K562 (cell line): ENCODE data around the gene TBX1. TPM values are rescaled to one million over a fixed set of nuclear protein-coding genes. Genes with fewer than 3 reads are reported as not detected.

Source experiments
- ARID3A ChIP-seq: IDR thresholded peaks from 2 replicates; pipeline ENCODE4 v1.6.1; 2012; ENCODE audit warnings: low read depth, low read length, improper control_type of control experiment, borderline replicate concordance
- CTCF ChIP-seq, 3 experiments: IDR thresholded peaks in 2 of 3; conservative IDR thresholded peaks in 1 of 3; 2 replicates each; pipeline ENCODE4 v1.5.1; 2011 to 2012; ENCODE audit warnings: low read length in 3 of 3, mild to moderate bottlenecking in 3 of 3, control low read depth in 2 of 3, improper control_type of control experiment in 1 of 3, inconsistent platforms in 1 of 3, low read depth in 1 of 3, mixed read lengths in 1 of 3, moderate library complexity in 1 of 3; ENCODE audit not compliant: insufficient read depth in 2 of 3
- HNRNPL ChIP-seq: fragments of 200-400 bp; formaldehyde crosslinking; IDR thresholded peaks from 2 replicates; pipeline ENCODE4 v1.6.1; 2017; ENCODE audit warnings: low read depth, mild to moderate bottlenecking, low read length
- ILF3 ChIP-seq: fragments of 450-650 bp; IDR thresholded peaks from 2 replicates; pipeline ENCODE4 v1.6.1; 2018; ENCODE audit warnings: antibody characterized with exemption, mild to moderate bottlenecking, moderate library complexity, borderline replicate concordance
- MXI1 ChIP-seq: IDR thresholded peaks from 2 replicates; pipeline ENCODE4 v1.6.1; 2011; ENCODE audit warnings: low read depth, mild to moderate bottlenecking, improper control_type of control experiment, low read length
- NFIC ChIP-seq: fragments of 450-650 bp; IDR thresholded peaks from 2 replicates; pipeline ENCODE4 v1.6.1; 2017; ENCODE audit warnings: mild to moderate bottlenecking, inconsistent platforms
- NR2C2 ChIP-seq, 2 experiments: fragments of 200-800 bp in 1 of 2; sonication (Bioruptor generic) in 1 of 2; sonication (generic) in 1 of 2; formaldehyde crosslinking in 1 of 2; IDR thresholded peaks; 2 replicates each; pipeline versions ENCODE4 v1.6.1 to v1.8.0; 2016 to 2022; ENCODE audit warnings: mild to moderate bottlenecking in 1 of 2, missing compliant biosample characterization in 1 of 2, missing genetic modification characterization in 1 of 2, missing genetic modification reagents in 1 of 2
- OTX1 ChIP-seq: fragments of 450-650 bp; formaldehyde crosslinking; IDR thresholded peaks from 2 replicates; pipeline ENCODE4 v1.4.0; 2022; ENCODE audit warnings: mild to moderate bottlenecking
- PHF8 ChIP-seq: fragments of 200-600 bp; sonication (generic); IDR thresholded peaks from 2 replicates; pipeline ENCODE4 v1.6.1; 2012; ENCODE audit warnings: mixed run types, mild to moderate bottlenecking, inconsistent platforms, low read length, moderate library complexity, borderline replicate concordance
- RBM22 ChIP-seq: fragments of 200-400 bp; formaldehyde crosslinking; IDR thresholded peaks from 2 replicates; pipeline ENCODE4 v1.6.1; 2018; ENCODE audit warnings: low read length, low read depth; ENCODE audit not compliant: poor library complexity, severe bottlenecking
- SMC3 ChIP-seq: conservative IDR thresholded peaks from 2 replicates; pipeline ENCODE4 v1.6.1; 2011; ENCODE audit warnings: low read depth, low read length, improper control_type of control experiment; ENCODE audit not compliant: insufficient read depth
- SP2 ChIP-seq: IDR thresholded peaks from 2 replicates; pipeline ENCODE4 v1.6.1; 2011; ENCODE audit warnings: mild to moderate bottlenecking, low read depth, low read length, moderate library complexity; ENCODE audit not compliant: poor library complexity, severe bottlenecking; ENCODE audit errors: extremely low read depth
- TEAD4 ChIP-seq, 2 experiments: sonication (generic) in 1 of 2; formaldehyde crosslinking in 1 of 2; IDR thresholded peaks; 2 replicates each; pipeline versions ENCODE4 v1.6.1 to v1.8.0; 2012 to 2022; ENCODE audit warnings: borderline replicate concordance in 1 of 2, inconsistent platforms in 1 of 2, low read length in 1 of 2, mild to moderate bottlenecking in 1 of 2, missing genetic modification reagents in 1 of 2
- TOE1 ChIP-seq, 2 experiments: fragments of 450-650 bp in 1 of 2; sonication (generic) in 1 of 2; formaldehyde crosslinking in 1 of 2; IDR thresholded peaks; 2 replicates each; pipeline versions ENCODE4 v1.7.1 to v1.8.0; 2016 to 2022; ENCODE audit warnings: borderline replicate concordance in 2 of 2, mild to moderate bottlenecking in 2 of 2, antibody characterized with exemption in 1 of 2, inconsistent platforms in 1 of 2, low read depth in 1 of 2, missing genetic modification reagents in 1 of 2, moderate library complexity in 1 of 2
- TSC22D4 ChIP-seq: fragments of 450-650 bp; IDR thresholded peaks from 2 replicates; pipeline ENCODE4 v1.6.1; 2016; ENCODE audit warnings: missing genetic modification characterization, missing biosample characterization, control low read depth
- USF2 ChIP-seq: sonication (generic); formaldehyde crosslinking; IDR thresholded peaks from 2 replicates; pipeline ENCODE4 v1.5.0; 2020; ENCODE audit warnings: missing genetic modification reagents
- ZNF395 ChIP-seq: fragments of 200-800 bp; sonication (Bioruptor generic); IDR thresholded peaks from 2 replicates; pipeline ENCODE4 v1.6.1; 2017; ENCODE audit warnings: missing genetic modification characterization, missing compliant biosample characterization
- ZNF436 ChIP-seq: fragments of 250-450, 450-650 bp; sonication (Bioruptor Pico); formaldehyde crosslinking; IDR thresholded peaks from 2 replicates; pipeline ENCODE4 v1.7.0; 2020; ENCODE audit warnings: mild to moderate bottlenecking
- polyA plus RNA-seq, 8 experiments: library from polyadenylated mRNA; depleted of rRNA in 4 of 8; stranded (reverse) in 5 of 8; unstranded in 3 of 8; fragments of >200 nt; fragmentation: Nextera tagmentation in 2 of 8; fragmentation: Illumina TruSeq in 1 of 8; extraction: Ambion mirVana in 2 of 8; extraction: Trizol in 1 of 8; gene quantifications; 2 replicates each; pipeline versions ENCODE4 v1.2.1 to v1.2.3, GENCODE V29; 2011 to 2014; ENCODE audit warnings: inconsistent platforms in 1 of 8, missing spikeins in 1 of 8
- total RNA-seq, 7 experiments: library from RNA; depleted of rRNA in 6 of 7; stranded (reverse); fragments of >200 nt in 6 of 7; fragmentation: Illumina TruSeq in 2 of 7; extraction: Trizol in 2 of 7; gene quantifications; 2 replicates each; pipeline versions ENCODE4 v1.2.1 to v1.2.3, GENCODE V29; 2011 to 2021; ENCODE audit warnings: low replicate concordance in 1 of 7

Gene TBX1
- total and polyA plus RNA-seq, 9 of the 15 experiments (the other 6 are each of a cell fraction or from before 2014, with no cell fraction given), result 0.07 to 35.0 (median 3.9) TPM

- no peak for TF ChIP-seq SP2
- TF ChIP-seq MXI1, result no peak
- TF ChIP-seq OTX1 (CRISPR knock-in tag), result no peak
- no peak for TF ChIP-seq TOE1 (IDR thresholded peaks at IDR 0.05; ENCODE audit: borderline replicate concordance)
- no peak for TF ChIP-seq TOE1 (CRISPR knock-in tag; IDR thresholded peaks at IDR 0.05; ENCODE audit: borderline replicate concordance, low read depth)
- no peak for TF ChIP-seq NR2C2 (CRISPR knock-in tag; IDR thresholded peaks at IDR 0.05)
- no peak for TF ChIP-seq NR2C2 (tag; IDR thresholded peaks at IDR 0.05)
- TF ChIP-seq HNRNPL, result 0 out of 2 replicates have a peak, but pooled peaks have one; percentile 27
- no peak for TF ChIP-seq TEAD4 (IDR thresholded peaks at IDR 0.05; ENCODE audit: low read length)
- no peak for TF ChIP-seq TEAD4 (CRISPR knock-in tag; IDR thresholded peaks at IDR 0.05; ENCODE audit: borderline replicate concordance)
- no peak for TF ChIP-seq TSC22D4 (tag)
- no peak for TF ChIP-seq SMC3
- TF ChIP-seq USF2 (CRISPR knock-in tag), result no peak
- TF ChIP-seq PHF8, result peak; percentile 53; the same call in 1 of the 2 replicates
- TF ChIP-seq ZNF395 (CRISPR knock-in tag), result no peak
- no peak for TF ChIP-seq NFIC
- TF ChIP-seq RBM22, result no peak
- TF ChIP-seq ILF3, result no peak
- peak; percentile 71 to 79 (median 75) for TF ChIP-seq CTCF (IDR thresholded peaks at IDR 0.05 in 2 of 3, conservative IDR thresholded peaks at IDR 0.05 in 1 of 3; ENCODE audit: insufficient read depth in 2 of 3, low read depth in 1 of 3, low read length in 3 of 3)
- no peak for TF ChIP-seq ZNF436 (CRISPR knock-in tag)
- no peak for TF ChIP-seq ARID3A
These were observed 6.2 kb downstream of the TBX1 start (continued) for GRCh38 chr22:19766511-19767426.
